ENCODE data around the gene RFX1. TPM values are rescaled to one million over a fixed set of nuclear protein-coding genes. Genes with fewer than 3 reads are reported as not detected.

Gene RFX1
- total and polyA plus RNA-seq, 9 of the 15 experiments (the other 6 are each of a cell fraction or from before 2014, with no cell fraction given): 0.14 to 19.3 (median 1.2) TPM

DNA sequence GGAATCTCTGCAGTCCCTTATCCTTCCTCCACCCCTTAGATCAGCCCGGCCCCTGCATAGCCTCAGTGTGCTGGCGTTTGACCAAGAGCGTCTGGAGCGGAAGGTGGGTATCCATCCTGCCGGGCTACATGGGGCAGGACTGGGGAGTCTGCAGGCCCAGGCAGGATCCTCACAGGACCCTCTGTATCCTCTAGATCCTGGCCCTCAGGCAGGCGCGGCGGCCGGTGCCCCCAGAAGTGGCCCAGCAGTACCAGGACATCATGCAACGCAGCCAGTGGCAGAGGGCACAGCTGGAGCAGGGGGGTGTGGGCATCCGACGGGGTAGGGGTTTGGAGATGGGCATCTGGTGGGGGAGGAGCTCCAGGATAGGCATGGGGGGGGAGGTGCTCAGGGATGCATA is 76.8 kb downstream of the RFX1 start:
- intact Hi-C loops (cut with micrococcal nuclease) (no loop called here), in situ Hi-C loops (cut with MboI) (no loop called here)
- BruUV-seq (replicated peaks): no TSS peak
- Histone ChIP-seq H3K9me3 (replicated peaks; ENCODE audit: control insufficient read depth, insufficient read depth, low read depth, low read length) (no peaks in the 10 kb centered on the region), H4K20me1 (replicated peaks; ENCODE audit: control insufficient read depth, insufficient read depth, low read length) (no peaks in the 10 kb centered on the region), H3K27ac (ENCODE audit: extremely low read depth, low read depth, low read length) (no peak overlapping the region), H3K79me2 (ENCODE audit: control insufficient read depth, insufficient read depth, low read length) (no peaks in the 10 kb centered on the region), H3K4me1 (replicated peaks in 1 of 2; ENCODE audit: control insufficient read depth in 2 of 2, insufficient read depth in 2 of 2, low read length in 2 of 2) (peaks cover 0 to 36% of the 10 kb centered on the region in 2 experiments; a peak in 2 of 5 replicates), H3K9me1 (ENCODE audit: control insufficient read depth, insufficient read depth, low read length) (peaks cover 4% of the 10 kb centered on the region), H3K9ac (ENCODE audit: insufficient read depth in 1 of 2, low read depth in 2 of 2, low read length in 2 of 2) (no peak overlapping the region), H3K36me3 (ENCODE audit: control insufficient read depth, insufficient read depth, low read length) (peaks cover 39% of the 10 kb centered on the region; the same call in 2 of the 3 replicates), H3K4me2 (ENCODE audit: insufficient read depth, low read length) (no peak overlapping the region), H2AFZ (ENCODE audit: low read depth, low read length) (no peak overlapping the region), H3K4me3 (no peak overlapping the region), H3K27me3 (ENCODE audit: control insufficient read depth in 2 of 2, insufficient read depth in 2 of 2, low read length in 2 of 2) (no peaks in the 10 kb centered on the region; a peak in 1 of 5 replicates)
- POLR2A ChIA-PET: no interaction called here
- CTCF ChIA-PET (ENCODE audit: low intra/inter-chr PET ratio): no interaction called here
- TF ChIP-seq SP1 (CRISPR knock-in tag; IDR thresholded peaks at IDR 0.05) (no peak), KLF13 (tag; IDR thresholded peaks at IDR 0.05; ENCODE audit: borderline replicate concordance, low read depth) (no peak)
- DNase-seq (ENCODE audit: extremely low read depth in 1 of 4, low spot score in 3 of 4) (peak in 2 of 4 experiments; percentile 10 to 13), FAIRE-seq (no peak), ATAC-seq (no peak)
- WGBS (ENCODE audit: insufficient coverage, low coverage, missing lambda C conversion rate): 90% methylated on average over 10 of the region's 12 CpGs

DNA sequence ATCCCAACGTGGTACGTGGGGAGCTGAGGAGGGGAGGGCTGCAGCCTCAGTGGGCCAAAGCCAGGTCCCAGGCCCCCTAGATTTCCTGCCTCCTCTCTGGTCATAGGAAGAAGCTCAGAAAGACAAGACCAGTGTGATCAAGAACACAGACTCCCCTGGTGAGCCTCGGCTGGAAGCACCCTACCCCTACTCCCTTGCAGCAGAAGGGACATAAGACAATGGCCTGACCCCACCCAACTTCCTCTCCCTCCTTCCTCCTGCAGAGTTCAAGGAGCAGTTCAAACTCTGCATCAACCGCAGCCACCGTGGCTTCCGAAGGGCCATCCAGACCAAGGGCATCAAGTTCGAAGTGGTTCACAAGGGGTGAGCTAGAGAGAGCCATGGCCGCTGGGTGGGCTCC is 79.4 kb downstream of the RFX1 start:
- CTCF ChIA-PET (ENCODE audit: low intra/inter-chr PET ratio): no interaction called here

More for the DNA sequence above, 79.4 kb downstream of the RFX1 start:
- Histone ChIP-seq H3K4me1 (replicated peaks in 1 of 2; ENCODE audit: control insufficient read depth in 2 of 2, insufficient read depth in 2 of 2, low read length in 2 of 2) (peaks cover 0 to 21% of the 10 kb centered on the region in 2 experiments; a peak in 2 of 5 replicates), H2AFZ (ENCODE audit: low read depth, low read length) (no peak overlapping the region), H3K4me3 (no peak overlapping the region), H3K4me2 (ENCODE audit: insufficient read depth, low read length) (no peak overlapping the region), H3K9me1 (ENCODE audit: control insufficient read depth, insufficient read depth, low read length) (peaks cover 4% of the 10 kb centered on the region), H3K9me3 (replicated peaks; ENCODE audit: control insufficient read depth, insufficient read depth, low read depth, low read length) (no peaks in the 10 kb centered on the region), H3K9ac (ENCODE audit: insufficient read depth in 1 of 2, low read depth in 2 of 2, low read length in 2 of 2) (0 out of 4 replicates have a peak overlapping the region, but pooled peaks of 1 of the 2 experiments have one; percentile 6), H3K36me3 (ENCODE audit: control insufficient read depth, insufficient read depth, low read length) (peaks cover 56% of the 10 kb centered on the region; the same call in 2 of the 3 replicates), H3K27me3 (ENCODE audit: control insufficient read depth in 2 of 2, insufficient read depth in 2 of 2, low read length in 2 of 2) (no peaks in the 10 kb centered on the region), H3K27ac (ENCODE audit: extremely low read depth, low read depth, low read length) (no peak overlapping the region), H4K20me1 (replicated peaks; ENCODE audit: control insufficient read depth, insufficient read depth, low read length) (no peaks in the 10 kb centered on the region), H3K79me2 (ENCODE audit: control insufficient read depth, insufficient read depth, low read length) (no peaks in the 10 kb centered on the region)
- no peak for DNase-seq (ENCODE audit: extremely low read depth in 1 of 4, low spot score in 3 of 4)
- no peak for FAIRE-seq
- WGBS (ENCODE audit: insufficient coverage, low coverage, missing lambda C conversion rate): 80% methylated on average over 6 of the region's 8 CpGs
- BruUV-seq (replicated peaks): no TSS peak
- TF ChIP-seq GATAD2A (IDR thresholded peaks at IDR 0.05) (no peak), ZNF507 (tag; conservative IDR thresholded peaks at IDR 0.05) (no peak), ZNF263 (CRISPR knock-in tag; IDR thresholded peaks at IDR 0.05; ENCODE audit: borderline replicate concordance) (no peak), SMARCE1 (IDR thresholded peaks at IDR 0.05) (no peak)
- in situ Hi-C loops (cut with MboI): no loop called here
- no peak for ATAC-seq
- intact Hi-C loops (cut with micrococcal nuclease): no loop called here
- POLR2A ChIA-PET: interaction anchor here (0.6 to 1.1 kb wide), 3 partner anchors 7 to 17 kb away, joined by 3 to 4 read pairs (median 3); no protein-coding TSS in a partner anchor
